ENCODE measurements around the gene GADD45A.

GADD45A gene

DNA sequence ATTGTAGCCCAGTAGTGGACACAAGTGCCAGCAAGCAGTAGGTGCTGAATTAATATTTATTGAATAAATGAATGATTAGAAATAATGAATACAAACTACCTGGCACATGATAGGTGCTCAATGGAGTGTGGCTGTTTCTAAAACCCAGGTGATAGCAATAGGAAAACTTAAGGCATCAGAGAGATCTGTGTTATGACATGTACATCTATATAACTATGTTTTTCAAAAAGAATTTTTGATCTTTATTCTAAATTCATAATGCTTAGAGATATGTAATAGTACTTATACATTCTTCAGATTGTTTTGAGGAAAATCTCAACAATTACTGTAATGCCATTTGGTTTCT is 5.0 kb downstream of the GADD45A start:
- no peak for DNase-seq

- DNase-seq, result no peak
These were observed 5.4 kb downstream of the GADD45A start for GRCh38 chr1:67690411-67690810.

DNA sequence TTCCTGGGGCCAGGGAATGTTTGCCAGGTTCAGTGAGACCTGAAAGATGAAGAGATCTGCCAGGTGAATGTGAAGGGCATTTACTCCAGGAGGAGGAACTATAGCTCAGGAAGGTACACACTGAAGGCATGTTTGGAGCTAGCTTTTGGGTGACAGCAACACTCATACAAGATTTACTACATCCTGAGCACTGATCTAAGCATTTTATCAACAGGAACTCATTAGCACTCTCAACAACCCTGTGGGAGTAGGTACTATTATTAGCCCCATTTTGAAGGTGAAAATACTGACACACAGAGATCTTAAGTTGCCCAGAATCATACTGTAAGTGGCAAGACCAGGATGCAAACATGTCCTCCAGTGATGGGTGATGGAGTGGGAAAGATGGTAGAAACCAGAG is 6.7 kb downstream of the GADD45A start:
- no peak for DNase-seq

DNA sequence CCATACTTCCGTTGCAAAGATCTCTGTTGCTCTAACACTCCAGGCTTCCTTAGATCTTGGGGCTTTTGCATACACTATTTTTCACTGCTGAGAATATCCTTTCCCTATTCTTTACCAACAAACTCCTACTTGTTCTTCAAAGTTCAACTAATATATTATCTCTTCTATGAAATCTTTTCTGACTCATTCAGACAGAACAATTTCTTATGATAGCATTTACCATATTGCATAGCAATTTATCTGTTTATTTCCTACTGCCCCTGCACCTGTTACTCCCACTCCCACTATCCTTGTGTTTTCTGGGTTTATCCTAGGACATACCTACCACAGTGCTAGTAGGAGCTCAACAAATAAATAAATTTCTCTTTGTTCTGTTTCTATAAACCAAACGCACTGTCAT is 11.0 kb downstream of the GADD45A start:
- no peak for DNase-seq

GRCh38 chr1:67696708-67697107 is 11.7 kb downstream of the GADD45A start:
- DNase-seq, result no peak

- DNase-seq, result no peak
These were observed 15.2 kb downstream of the GADD45A start for GRCh38 chr1:67700220-67700619.

DNA sequence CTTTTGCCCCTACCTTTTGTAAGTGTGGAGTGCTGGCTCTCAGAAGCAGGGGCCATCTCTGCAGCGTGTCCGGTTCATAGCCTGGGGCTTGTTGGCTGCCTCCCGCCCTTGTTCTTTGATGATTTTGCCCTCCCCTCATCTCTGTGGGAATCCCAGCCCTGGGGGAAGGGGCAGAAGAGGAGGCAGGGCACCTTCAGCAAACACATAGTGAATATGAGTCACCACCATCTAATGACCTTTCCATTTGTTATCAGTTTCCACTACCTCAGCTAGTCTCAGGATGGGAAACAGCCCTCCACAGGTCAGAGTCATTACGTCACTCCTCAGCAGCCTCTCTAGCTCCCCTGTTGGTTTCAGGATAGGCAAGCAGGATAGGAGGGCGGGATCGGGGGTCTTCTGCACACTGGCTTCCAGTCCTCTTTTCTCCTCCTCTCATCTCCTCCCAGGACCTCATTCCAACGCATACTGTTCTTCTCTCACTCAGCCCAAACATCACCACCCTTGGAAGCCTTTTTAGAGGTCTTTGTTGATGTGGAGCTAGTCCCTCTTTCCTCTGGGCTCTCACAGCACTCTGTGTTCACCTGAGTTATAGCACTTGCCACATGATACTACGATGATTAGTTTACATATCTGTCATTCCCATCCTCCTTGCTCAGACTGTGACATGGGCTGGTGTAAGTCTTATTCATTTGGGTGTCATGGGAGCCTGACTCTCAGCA is 15.8 kb downstream of the GADD45A start:
- no peak for DNase-seq

GRCh38 chr1:67701876-67702275 is 16.9 kb downstream of the GADD45A start:
- DNase-seq, result no peak

DNA sequence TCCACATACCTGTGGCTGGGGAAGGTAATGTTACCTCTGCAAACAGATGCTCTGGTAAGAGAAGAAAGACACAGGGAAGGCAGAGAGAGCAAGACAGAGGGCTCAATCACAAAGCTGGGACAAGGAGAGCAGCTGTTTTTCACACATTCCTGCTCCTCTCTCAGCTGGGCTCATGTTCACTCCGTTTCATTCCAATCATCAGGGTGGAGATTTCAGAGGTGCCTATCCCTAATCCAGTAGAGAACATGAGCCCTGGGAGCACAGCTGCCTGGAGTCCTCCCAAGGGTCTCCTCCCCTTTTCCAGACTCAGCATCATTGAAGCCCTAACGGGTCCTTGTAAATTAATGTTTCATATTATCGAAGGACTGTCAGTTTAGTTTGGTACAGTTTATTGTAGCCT is 19.4 kb downstream of the GADD45A start:
- no peak for DNase-seq

DNA sequence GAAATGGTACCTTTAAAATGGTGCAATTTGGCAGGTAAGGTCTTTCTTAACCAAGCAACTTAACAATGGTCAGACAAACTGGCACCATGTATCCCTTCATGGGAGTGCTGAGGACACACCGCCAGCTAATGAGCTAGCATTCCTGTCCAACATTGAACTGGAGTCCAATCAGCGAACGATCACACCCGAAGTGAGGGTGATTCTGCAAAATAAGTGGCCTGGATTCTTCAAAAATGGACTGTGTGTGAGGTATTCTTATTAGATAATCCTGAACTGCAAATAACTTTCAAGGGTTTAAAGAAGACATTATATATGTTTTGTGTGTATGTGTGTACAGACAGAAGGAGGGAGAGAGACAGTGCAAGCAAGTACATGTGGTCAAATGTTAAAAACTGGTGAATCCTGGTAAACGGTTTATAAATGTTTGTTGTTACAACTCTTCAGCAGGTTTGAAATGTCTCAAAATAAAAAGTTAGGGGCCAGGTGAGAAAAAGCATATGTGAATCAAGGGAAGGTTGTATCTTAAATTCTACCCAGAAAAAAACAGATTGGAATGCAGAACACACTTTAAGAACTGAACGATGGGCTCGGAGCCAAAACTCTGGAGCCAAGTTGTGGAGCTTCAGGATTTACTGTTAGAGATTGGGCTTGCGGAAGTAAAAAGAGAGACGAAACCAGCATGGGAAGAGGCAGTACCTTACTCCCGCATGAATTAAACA is 20.9 kb downstream of the GADD45A start:
- DNase-seq, result no peak

DNA sequence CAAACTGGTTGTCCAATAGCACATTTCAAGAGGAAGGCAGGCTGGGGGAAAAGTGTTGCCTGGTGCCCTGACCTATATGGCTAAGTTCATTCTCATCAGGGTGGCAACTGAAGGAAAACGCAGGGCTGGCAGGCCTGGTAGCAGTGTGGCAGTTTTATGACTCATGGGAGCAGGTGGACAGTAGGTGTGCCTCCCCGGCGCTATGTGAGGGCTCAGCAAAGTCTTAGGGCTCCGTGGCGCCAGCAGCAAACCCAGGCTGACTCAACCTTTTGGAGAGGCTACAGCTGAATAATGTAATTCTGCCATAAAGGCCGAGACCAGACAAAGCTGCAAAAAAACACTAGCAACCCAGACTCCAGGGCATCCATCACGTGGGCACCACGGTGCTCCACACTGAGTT is 23.6 kb downstream of the GADD45A start:
- no peak for DNase-seq

GRCh38 chr1:67710417-67710816 is 25.4 kb downstream of the GADD45A start:
- no peak for DNase-seq

- no peak for DNase-seq
These were observed 26.3 kb downstream of the GADD45A start for GRCh38 chr1:67711158-67711854.

DNA sequence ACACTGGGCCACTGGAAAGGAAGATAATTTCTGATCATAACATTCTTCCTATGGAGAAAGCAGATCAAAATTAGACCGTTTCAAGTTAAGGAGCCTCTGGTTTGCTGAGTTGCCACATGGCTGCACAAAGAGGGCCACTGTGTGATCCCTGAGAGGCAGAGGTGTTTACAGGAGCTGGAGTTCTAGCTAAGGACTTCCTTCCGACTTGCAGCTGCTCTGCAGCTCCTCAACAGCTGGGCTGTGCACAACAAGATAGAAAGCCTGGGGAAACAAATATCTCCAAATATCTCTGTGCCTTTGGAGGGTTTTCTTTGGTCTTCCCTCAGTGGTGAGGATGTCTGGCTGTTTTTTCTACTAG is 26.8 kb downstream of the GADD45A start:
- DNase-seq, result peak; percentile 70

GRCh38 chr1:67713057-67713846 is 28.3 kb downstream of the GADD45A start:
- DNase-seq, result peak; percentile 88

DNA sequence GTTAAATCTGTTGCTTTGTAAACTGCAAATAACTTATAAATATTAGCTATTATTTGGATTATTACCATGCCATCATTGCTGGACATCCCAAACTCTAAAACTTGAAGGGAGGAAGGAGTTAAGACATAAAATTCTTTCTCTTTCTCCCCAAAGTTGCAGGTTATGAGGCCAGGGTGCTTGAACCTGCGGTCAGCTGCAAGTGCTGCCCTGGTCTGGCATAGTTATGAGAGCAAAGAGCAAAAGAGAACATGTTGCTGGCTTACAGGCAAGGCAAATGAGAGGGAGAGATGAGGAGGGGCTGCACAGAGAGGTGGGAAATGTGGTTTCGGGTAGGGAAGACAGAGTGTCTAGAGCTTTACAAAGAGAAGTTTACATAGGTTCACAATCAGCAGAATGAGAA is 30.8 kb downstream of the GADD45A start:
- no peak for DNase-seq

- peak; percentile 49 for DNase-seq
These were observed 31.8 kb downstream of the GADD45A start for GRCh38 chr1:67716800-67717199.

DNA sequence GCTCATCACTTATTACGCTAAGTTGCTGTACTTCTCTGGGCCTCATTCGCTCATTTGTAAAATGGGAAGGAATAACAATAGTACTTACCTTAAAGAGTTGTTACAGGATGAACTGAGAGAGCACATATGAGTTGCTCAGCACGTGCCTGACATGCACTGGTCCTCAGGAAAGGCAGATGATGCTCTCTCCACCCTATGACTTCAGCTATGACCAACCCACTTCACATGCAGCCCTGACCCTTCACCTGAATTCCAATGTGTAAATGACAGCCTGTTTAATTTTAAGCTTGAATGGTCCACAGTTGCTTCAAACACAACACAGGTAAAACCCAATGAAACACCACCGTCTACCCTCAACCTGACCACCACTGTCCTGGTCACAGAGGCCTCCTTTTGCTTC is 32.9 kb downstream of the GADD45A start:
- DNase-seq, result no peak

DNA sequence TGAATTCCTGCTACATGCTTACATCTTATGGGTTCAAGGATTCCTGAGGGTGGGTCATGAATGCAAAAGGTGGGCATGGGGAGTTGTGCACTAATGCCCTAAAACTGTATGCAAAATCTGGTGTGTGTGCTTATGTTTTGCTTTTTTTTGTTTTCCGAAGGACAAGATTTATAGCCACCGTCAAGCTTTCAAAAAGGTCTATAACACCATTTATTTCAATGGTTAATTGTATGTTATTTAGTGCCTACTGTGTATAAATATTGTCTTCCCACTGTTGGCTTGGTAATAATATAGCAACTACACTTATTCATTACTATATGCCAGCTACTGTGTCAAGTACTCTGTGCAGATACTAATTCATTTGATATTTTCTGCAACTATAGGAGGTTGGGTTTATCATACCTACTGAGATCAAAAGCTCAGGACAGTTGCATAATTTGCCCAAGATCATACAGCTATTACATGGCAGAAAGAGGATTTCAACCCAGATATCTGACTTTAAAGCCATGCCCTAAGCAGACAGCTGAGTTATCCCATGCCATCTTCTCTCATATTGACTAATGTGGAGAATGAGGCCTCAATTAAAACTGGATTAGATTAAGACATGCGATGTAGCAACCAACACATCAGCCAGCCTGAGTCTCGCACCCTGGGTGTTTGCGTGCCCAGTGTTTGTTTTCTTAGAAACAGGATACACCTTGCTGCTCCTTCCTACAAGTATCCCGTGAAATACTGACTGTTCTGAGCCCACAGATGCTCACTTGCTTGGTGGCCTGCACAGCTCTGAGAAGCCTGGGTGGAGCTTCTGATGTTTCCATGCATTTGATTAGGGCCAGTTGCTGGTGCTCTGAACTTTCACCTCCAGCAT is 34.6 kb downstream of the GADD45A start:
- no peak for DNase-seq

- no peak for DNase-seq
These were observed 36.1 kb downstream of the GADD45A start for GRCh38 chr1:67721112-67721511.

DNA sequence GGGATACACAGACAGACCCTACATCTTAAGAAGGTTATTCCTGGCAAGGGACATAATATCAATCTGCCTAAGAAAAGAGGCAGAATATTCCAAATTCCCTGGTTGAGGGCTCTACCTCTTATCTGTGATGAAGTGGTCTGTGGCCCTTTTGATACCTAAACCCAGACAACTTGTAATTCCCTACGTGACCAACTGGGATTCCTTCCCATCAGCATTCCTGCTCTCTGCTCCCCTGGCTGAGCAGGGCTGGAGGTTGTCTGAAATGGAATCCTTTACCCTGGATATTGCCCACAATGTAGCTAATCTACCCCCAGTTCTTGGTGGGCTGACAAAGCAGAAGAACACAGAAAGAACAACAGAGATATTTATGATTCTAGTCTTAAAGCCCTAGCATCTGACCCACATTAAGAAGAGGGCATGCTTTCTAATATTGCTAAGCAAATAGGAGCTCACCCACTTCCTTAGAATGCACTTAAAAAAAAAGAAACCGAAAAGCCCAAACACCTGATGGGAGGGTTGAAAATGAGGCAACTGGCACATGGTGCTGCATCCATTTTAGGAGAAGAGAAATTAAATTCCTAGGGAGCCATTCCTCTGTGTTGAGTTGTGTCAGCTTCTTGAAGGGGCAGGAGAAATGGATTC is 36.8 kb downstream of the GADD45A start:
- DNase-seq, result no peak
